ENCODE results near the gene ISG15. TPM values are rescaled to one million over a fixed set of nuclear protein-coding genes. Genes with fewer than 3 reads are reported as not detected.

Gene ISG15
- total and polyA plus RNA-seq, 2 of the 13 experiments (the other 11 are each of a cell fraction or from before 2014, with no cell fraction given) = 42.1 to 54.9 TPM

- TF ChIP-seq ZNF281 (CRISPR knock-in tag; IDR thresholded peaks at IDR 0.05; ENCODE audit: borderline replicate concordance) (no peak), ZNF33B (CRISPR knock-in tag; IDR thresholded peaks at IDR 0.05) (no peak), ARNT2 (CRISPR knock-in tag; IDR thresholded peaks at IDR 0.05; ENCODE audit: low read depth) (0 out of 2 replicates have a peak, but pooled peaks have one; percentile 58), ZNF709 (CRISPR knock-in tag; IDR thresholded peaks at IDR 0.05) (no peak), ZNF180 (CRISPR knock-in tag; IDR thresholded peaks at IDR 0.05; ENCODE audit: borderline replicate concordance, low read depth) (no peak), ZFP36L1 (CRISPR knock-in tag; IDR thresholded peaks at IDR 0.05) (no peak), PRDM15 (CRISPR knock-in tag; IDR thresholded peaks at IDR 0.05) (no peak), ZNF670 (CRISPR knock-in tag; IDR thresholded peaks at IDR 0.05; ENCODE audit: borderline replicate concordance) (no peak), CCDC6 (CRISPR knock-in tag; IDR thresholded peaks at IDR 0.05) (no peak), ZNF333 (CRISPR knock-in tag; IDR thresholded peaks at IDR 0.05; ENCODE audit: borderline replicate concordance) (no peak), NR2F6 (IDR thresholded peaks at IDR 0.05) (peak; percentile 38), NR2F6 (CRISPR knock-in tag; IDR thresholded peaks at IDR 0.05) (peak; percentile 65), RBM22 (optimal IDR thresholded peaks at IDR 0.05; ENCODE audit: low read length) (no peak), SALL2 (CRISPR knock-in tag; IDR thresholded peaks at IDR 0.05) (no peak), SNAPC2 (CRISPR knock-in tag; IDR thresholded peaks at IDR 0.05) (no peak), ZBTB26 (CRISPR knock-in tag; IDR thresholded peaks at IDR 0.05; ENCODE audit: borderline replicate concordance) (no peak), HMG20B (CRISPR knock-in tag; conservative IDR thresholded peaks at IDR 0.05) (0 out of 2 replicates have a peak, but pooled peaks have one; percentile 29), ZNF75D (CRISPR knock-in tag; IDR thresholded peaks at IDR 0.05; ENCODE audit: borderline replicate concordance) (no peak), HDAC6 (IDR thresholded peaks at IDR 0.05; ENCODE audit: low read depth, low read length) (no peak), KDM2A (CRISPR knock-in tag; IDR thresholded peaks at IDR 0.05; ENCODE audit: borderline replicate concordance, low read depth) (peak; percentile 51; the same call in 1 of the 2 replicates), DMAP1 (CRISPR knock-in tag; IDR thresholded peaks at IDR 0.05) (0 out of 2 replicates have a peak, but pooled peaks have one; percentile 63), MXI1 (IDR thresholded peaks at IDR 0.05; ENCODE audit: borderline replicate concordance, low read depth, low read length) (peak; percentile 54; the same call in 1 of the 3 replicates), HES4 (CRISPR knock-in tag; IDR thresholded peaks at IDR 0.05; ENCODE audit: borderline replicate concordance) (no peak)
These were observed 8.3 kb upstream of the ISG15 start (continued) for GRCh38 chr1:1004780-1005697.

Measured in HepG2 (cell line).